H9 (cell line): ENCODE results near the gene BPGM. TPM values are rescaled to one million over a fixed set of nuclear protein-coding genes. Genes with fewer than 3 reads are reported as not detected.

Source experiments
- DNase-seq: peaks from one replicate; pipeline ENCODE4 v3.0.0-alpha.2; 2017
- H2AFZ ChIP-seq: one replicate; pipeline ENCODE4 v1.6.1; 2013; ENCODE audit warnings: mild to moderate bottlenecking, low read length, control low read depth, moderate library complexity
- H2AK5ac ChIP-seq: 2 replicates; pipeline ENCODE4 v1.6.1; 2013; ENCODE audit warnings: low read length, control low read depth, mixed read lengths; ENCODE audit not compliant: insufficient read length
- H2BK120ac ChIP-seq: one replicate; pipeline ENCODE4 v1.6.1; 2013; ENCODE audit warnings: low read depth, mild to moderate bottlenecking, low read length, control low read depth, inconsistent platforms; ENCODE audit not compliant: poor library complexity, severe bottlenecking
- H2BK12ac ChIP-seq: 2 replicates; pipeline ENCODE4 v1.6.1; 2013; ENCODE audit warnings: low read length, control low read depth, mixed read lengths, low read depth; ENCODE audit not compliant: insufficient read length
- H2BK15ac ChIP-seq: 2 replicates; pipeline ENCODE4 v1.6.1; 2013; ENCODE audit warnings: low read depth, low read length, control low read depth
- H2BK20ac ChIP-seq: one replicate; pipeline ENCODE4 v1.6.1; 2013; ENCODE audit warnings: low read depth, mild to moderate bottlenecking, low read length, control low read depth, inconsistent platforms; ENCODE audit not compliant: poor library complexity, severe bottlenecking
- H2BK5ac ChIP-seq: 2 replicates; pipeline ENCODE4 v1.6.1; 2013; ENCODE audit warnings: low read length, control low read depth, mixed read lengths; ENCODE audit not compliant: insufficient read length
- H3K14ac ChIP-seq: 2 replicates; pipeline ENCODE4 v1.6.1; 2013; ENCODE audit warnings: low read length, control low read depth; ENCODE audit not compliant: insufficient read depth
- H3K18ac ChIP-seq: 2 replicates; pipeline ENCODE4 v1.6.1; 2013; ENCODE audit warnings: low read depth, mild to moderate bottlenecking, mixed read lengths, low read length, control low read depth; ENCODE audit not compliant: insufficient read length
- H3K23ac ChIP-seq: 2 replicates; pipeline ENCODE4 v1.6.1; 2013; ENCODE audit warnings: low read length, control low read depth, mixed read lengths, low read depth; ENCODE audit not compliant: insufficient read length
- H3K23me2 ChIP-seq: 2 replicates; pipeline ENCODE4 v1.6.1; 2013; ENCODE audit warnings: low read depth, mild to moderate bottlenecking, mixed read lengths, low read length, control low read depth; ENCODE audit not compliant: insufficient read length, poor library complexity, severe bottlenecking
- H3K27ac ChIP-seq: 2 replicates; pipeline ENCODE4 v1.5.1; 2013; ENCODE audit warnings: low read length, control low read depth, mixed read lengths, low read depth; ENCODE audit not compliant: insufficient read length
- H3K27me3 ChIP-seq: 2 replicates; pipeline ENCODE4 v1.6.1; 2013; ENCODE audit warnings: low read length, control low read depth, inconsistent platforms; ENCODE audit not compliant: insufficient read depth
- H3K4ac ChIP-seq: 2 replicates; pipeline ENCODE4 v1.6.1; 2013; ENCODE audit warnings: low read depth, mild to moderate bottlenecking, control low read depth, inconsistent platforms, low read length, moderate library complexity
- H3K4me1 ChIP-seq: 2 replicates; pipeline ENCODE4 v1.6.1; 2013; ENCODE audit warnings: low read length, control low read depth, inconsistent platforms; ENCODE audit not compliant: insufficient read depth
- H3K4me2 ChIP-seq: 2 replicates; pipeline ENCODE4 v1.6.1; 2013; ENCODE audit warnings: low read length, control low read depth, mixed read lengths; ENCODE audit not compliant: insufficient read length, insufficient read depth
- H3K56ac ChIP-seq: 2 replicates; pipeline ENCODE4 v1.6.1; 2013; ENCODE audit warnings: low read depth, mild to moderate bottlenecking, mixed read lengths, low read length, control low read depth; ENCODE audit not compliant: insufficient read length
- H3K79me1 ChIP-seq: 2 replicates; pipeline ENCODE4 v1.6.1; 2013; ENCODE audit warnings: low read depth, mild to moderate bottlenecking, moderate library complexity, low read length, control low read depth, inconsistent platforms; ENCODE audit not compliant: insufficient read depth, poor library complexity, severe bottlenecking
- H3K79me2 ChIP-seq: 2 replicates; pipeline ENCODE4 v1.6.1; 2013; ENCODE audit warnings: low read length, control low read depth, inconsistent platforms; ENCODE audit not compliant: insufficient read depth
- H3K9ac ChIP-seq: 2 replicates; pipeline ENCODE4 v1.6.1; 2013; ENCODE audit warnings: low read length, control low read depth, mixed read lengths; ENCODE audit not compliant: insufficient read length; ENCODE audit errors: extremely low read depth
- H3K9me3 ChIP-seq: one replicate; pipeline ENCODE4 v1.6.1; 2013; ENCODE audit warnings: low read depth, low read length, inconsistent platforms; ENCODE audit not compliant: control insufficient read depth
- H3T11ph ChIP-seq: one replicate; pipeline ENCODE4 v1.6.1; 2013; ENCODE audit warnings: mild to moderate bottlenecking, low read length, control low read depth, inconsistent platforms
- H4K20me1 ChIP-seq: one replicate; pipeline ENCODE4 v1.6.1; 2013; ENCODE audit not compliant: control insufficient read depth, insufficient read length, insufficient read depth
- H4K5ac ChIP-seq: 2 replicates; pipeline ENCODE4 v1.6.1; 2013; ENCODE audit warnings: low read depth, mild to moderate bottlenecking, mixed read lengths, low read length, control low read depth; ENCODE audit not compliant: insufficient read length
- H4K8ac ChIP-seq: replicated peaks from 2 replicates; pipeline ENCODE4 v1.6.1; 2013; ENCODE audit warnings: low read length, control low read depth, mixed read lengths, low read depth; ENCODE audit not compliant: insufficient read length
- H4K91ac ChIP-seq: 2 replicates; pipeline ENCODE4 v1.6.1; 2013; ENCODE audit warnings: low read depth, mild to moderate bottlenecking, moderate library complexity, mixed read lengths, low read length, control low read depth; ENCODE audit not compliant: insufficient read length
- H3K27ac Mint-ChIP-seq, 3 experiments: 2 replicates in 2 of 3; 3 replicates in 1 of 3; pipeline ENCODE4 v1.8.0; 2020 to 2021; ENCODE audit warnings: mixed read lengths in 3 of 3, mild to moderate bottlenecking in 1 of 3, moderate library complexity in 1 of 3
- H3K27me3 Mint-ChIP-seq: 2 replicates; pipeline ENCODE4 v1.8.0; 2021; ENCODE audit warnings: low read depth, mild to moderate bottlenecking, moderate library complexity, mixed read lengths
- H3K36me3 Mint-ChIP-seq, 3 experiments: 2 replicates in 2 of 3; 3 replicates in 1 of 3; pipeline ENCODE4 v1.8.0; 2020 to 2021; ENCODE audit warnings: low read depth in 3 of 3, mixed read lengths in 3 of 3; ENCODE audit not compliant: insufficient read depth in 1 of 3
- H3K4me1 Mint-ChIP-seq, 2 experiments: 2 replicates each; pipeline ENCODE4 v1.8.0; 2020; ENCODE audit warnings: mixed read lengths in 2 of 2
- H3K4me3 Mint-ChIP-seq, 2 experiments: 2 replicates in 1 of 2; 3 replicates in 1 of 2; pipeline ENCODE4 v1.8.0; 2020 to 2021; ENCODE audit warnings: mild to moderate bottlenecking in 2 of 2, mixed read lengths in 2 of 2, moderate library complexity in 1 of 2
- H3K9me3 Mint-ChIP-seq, 2 experiments: 2 replicates in 1 of 2; 3 replicates in 1 of 2; pipeline ENCODE4 v1.8.0; 2020; ENCODE audit warnings: mild to moderate bottlenecking in 2 of 2, mixed read lengths in 2 of 2, moderate library complexity in 1 of 2
- whole genome bisulfite sequencing: extraction: QIAGEN DNeasy Blood & Tissue Kit; methylation state at CpG from one replicate; pipeline ENCODE4 v1.1.7; 2013; ENCODE audit warnings: missing lambda C conversion rate, low lambda C conversion rate, mixed read lengths; ENCODE audit not compliant: insufficient read length; ENCODE audit errors: extremely low coverage; 5-methylcytosine and 5-hydroxymethylcytosine counted together
- total RNA-seq: library from RNA; stranded (reverse); gene quantifications from 2 replicates; pipeline ENCODE4 v1.2.1, GENCODE V29; 2021
- TF ChIP-seq, protein P1 (sequence below): fragments of 200-600 bp; sonication (generic); conservative IDR thresholded peaks from 3 replicates; pipeline ENCODE4 v1.8.0; 2021; ENCODE audit warnings: antibody characterized with exemption, mild to moderate bottlenecking

BPGM gene
- total RNA-seq, 1 experiment from 2014 or later, result 14.4 TPM

DNA sequence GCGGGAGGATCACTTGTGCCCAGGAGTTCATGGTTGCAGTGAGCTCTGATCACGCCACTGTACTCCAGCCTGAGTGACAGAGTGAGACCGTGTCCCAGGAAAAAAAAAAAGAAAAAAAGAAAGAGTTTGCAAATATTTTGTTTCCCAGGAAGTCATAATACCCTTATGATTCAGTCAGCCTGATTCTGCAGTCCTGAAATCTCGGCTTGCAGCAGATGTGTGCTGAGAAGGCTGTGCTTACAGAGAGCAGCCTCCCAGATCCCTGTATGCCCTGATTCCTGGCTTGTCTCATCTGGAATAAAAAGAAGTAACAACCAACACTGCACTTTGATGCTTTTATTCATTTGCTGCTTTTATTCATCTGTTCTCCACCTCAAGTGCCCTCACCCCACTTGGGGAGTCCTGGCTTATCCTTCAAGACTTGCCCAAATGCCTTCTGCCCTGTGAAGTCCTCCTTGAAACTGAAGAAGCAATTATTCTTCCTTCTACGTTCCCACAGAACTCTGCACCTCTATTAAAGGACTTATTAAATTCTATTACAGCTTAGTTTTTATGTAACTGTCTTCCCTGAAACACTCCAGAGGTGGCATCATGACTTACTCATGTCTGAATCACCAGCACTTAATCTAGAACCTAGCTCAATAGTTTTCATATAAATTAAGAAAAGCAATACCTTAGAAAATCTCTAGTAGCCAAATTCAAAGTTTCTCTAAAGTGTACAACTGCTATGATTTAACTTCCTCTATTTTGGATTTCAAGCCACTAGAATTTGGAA lies 27.7 kb upstream of the BPGM start:
- Histone ChIP-seq H3K9me3 (no peaks in the 10 kb centered on the region), H3K4me2 (no peak overlapping the region), H4K5ac (no peak overlapping the region), H2BK120ac (no peak overlapping the region), H3T11ph (no peak overlapping the region), H3K14ac (no peak overlapping the region), H4K91ac (no peak overlapping the region), H2AFZ (no peak overlapping the region), H3K23ac (no peak overlapping the region), H2BK12ac (no peak overlapping the region), H3K18ac (no peak overlapping the region), H3K27me3 (no peaks in the 10 kb centered on the region), H3K27ac (no peak overlapping the region), H3K79me1 (no peaks in the 10 kb centered on the region), H3K79me2 (no peaks in the 10 kb centered on the region), H3K9ac (no peak overlapping the region), H2BK15ac (no peak overlapping the region), H4K8ac (no peak overlapping the region), H4K20me1 (no peaks in the 10 kb centered on the region), H3K56ac (no peak overlapping the region), H2AK5ac (no peak overlapping the region), H3K23me2 (no peaks in the 10 kb centered on the region), H2BK20ac (no peak overlapping the region), H3K4me1 (no peaks in the 10 kb centered on the region), H3K4ac (no peak overlapping the region), H2BK5ac (no peak overlapping the region)
- Mint-ChIP-seq H3K27me3 (peaks cover 19% of the 10 kb centered on the region), H3K4me1 (0 out of 4 replicates have a peak, but pooled peaks cover 0 to 2% of the 10 kb centered on the region in 2 experiments), H3K9me3 (no peaks in the 10 kb centered on the region; a peak in 1 of 5 replicates), H3K27ac (no peak overlapping the region), H3K4me3 (no peak overlapping the region), H3K36me3 (no peaks in the 10 kb centered on the region)
- no CpG with 5 or more reads among the region's 5 CpGs for WGBS
- DNase-seq, result no peak
- TF ChIP-seq, protein P1, sequence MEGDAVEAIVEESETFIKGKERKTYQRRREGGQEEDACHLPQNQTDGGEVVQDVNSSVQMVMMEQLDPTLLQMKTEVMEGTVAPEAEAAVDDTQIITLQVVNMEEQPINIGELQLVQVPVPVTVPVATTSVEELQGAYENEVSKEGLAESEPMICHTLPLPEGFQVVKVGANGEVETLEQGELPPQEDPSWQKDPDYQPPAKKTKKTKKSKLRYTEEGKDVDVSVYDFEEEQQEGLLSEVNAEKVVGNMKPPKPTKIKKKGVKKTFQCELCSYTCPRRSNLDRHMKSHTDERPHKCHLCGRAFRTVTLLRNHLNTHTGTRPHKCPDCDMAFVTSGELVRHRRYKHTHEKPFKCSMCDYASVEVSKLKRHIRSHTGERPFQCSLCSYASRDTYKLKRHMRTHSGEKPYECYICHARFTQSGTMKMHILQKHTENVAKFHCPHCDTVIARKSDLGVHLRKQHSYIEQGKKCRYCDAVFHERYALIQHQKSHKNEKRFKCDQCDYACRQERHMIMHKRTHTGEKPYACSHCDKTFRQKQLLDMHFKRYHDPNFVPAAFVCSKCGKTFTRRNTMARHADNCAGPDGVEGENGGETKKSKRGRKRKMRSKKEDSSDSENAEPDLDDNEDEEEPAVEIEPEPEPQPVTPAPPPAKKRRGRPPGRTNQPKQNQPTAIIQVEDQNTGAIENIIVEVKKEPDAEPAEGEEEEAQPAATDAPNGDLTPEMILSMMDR, result no peak
